GM12878 (cell line): ENCODE measurements around the gene ENTREP3. TPM values are rescaled to one million over a fixed set of nuclear protein-coding genes. Genes with fewer than 3 reads are reported as not detected.

Experiments used
- ATAC-seq: fragments of 200-7000 bp; cut with Tn5 transposase; 3 replicates; pipeline ENCODE4 v1.9.1; 2020; ENCODE audit warnings: mild to moderate bottlenecking, moderate library complexity
- BruUV-seq: library from RNA; stranded (reverse); fragments of 400-500 nt; replicated peaks from 2 replicates; lab custom pipeline; 2021; lab: Mats Ljungman, UMichigan
- CTCF ChIA-PET: fragments of 300-600 bp; sonication (Branson Sonifier 250); formaldehyde crosslinking; extraction: SDS; loops from one replicate; lab custom pipeline; 2021; ENCODE audit warnings: inconsistent platforms; lab: Yijun Ruan, JAX
- POLR2A ChIA-PET: fragments of 350-600 bp; formaldehyde crosslinking; extraction: SDS; loops from one replicate; lab custom pipeline; 2021; ENCODE audit warnings: inconsistent platforms; lab: Charles Lee
- RAD21 ChIA-PET: fragments of 300-600 bp; sonication (Branson Sonifier 250); formaldehyde crosslinking; loops from one replicate; lab custom pipeline; 2023; ENCODE audit warnings: antibody characterized with exemption; ENCODE audit not compliant: unreplicated experiment; lab: Charles Lee
- SMC1A ChIA-PET: fragments of 300-600 bp; sonication (Branson Sonifier 250); formaldehyde crosslinking; loops from one replicate; lab custom pipeline; 2023; ENCODE audit not compliant: unreplicated experiment, uncharacterized antibody; lab: Charles Lee
- DNase-seq: peaks from one replicate; pipeline ENCODE4 v3.0.0-alpha.2; 2011; ENCODE audit warnings: low read depth, low spot score
- FAIRE-seq: peaks from 3 replicates; lab custom pipeline; 2011; peaks lifted over from hg19 to GRCh38; lab: Jason Lieb, UNC
- H2AFZ ChIP-seq: 2 replicates; pipeline ENCODE4 v1.6.0; 2011; ENCODE audit warnings: low read depth, low read length, control low read depth; ENCODE audit not compliant: control insufficient read depth
- H3K27ac ChIP-seq: 2 replicates; pipeline ENCODE4 v1.5.1; 2011; ENCODE audit warnings: control low read depth; ENCODE audit not compliant: control insufficient read depth, insufficient read depth
- H3K27me3 ChIP-seq, 2 experiments: replicated peaks in 1 of 2; 2 replicates each; pipeline versions ENCODE4 v1.6.0 to v1.6.1; 2011; ENCODE audit warnings: low read length in 1 of 2; ENCODE audit not compliant: control insufficient read depth in 2 of 2, insufficient read depth in 2 of 2
- H3K36me3 ChIP-seq, 2 experiments: 2 replicates each; pipeline ENCODE4 v1.5.1; 2011; ENCODE audit warnings: low read length in 1 of 2; ENCODE audit not compliant: control insufficient read depth in 2 of 2, insufficient read depth in 2 of 2
- H3K4me1 ChIP-seq: 2 replicates; pipeline ENCODE4 v1.6.1; 2011; ENCODE audit warnings: mild to moderate bottlenecking, low read length, moderate library complexity, mixed read lengths; ENCODE audit not compliant: control insufficient read depth, insufficient read depth
- H3K4me2 ChIP-seq: 2 replicates; pipeline ENCODE4 v1.6.0; 2011; ENCODE audit warnings: control low read depth; ENCODE audit not compliant: control insufficient read depth, insufficient read depth
- H3K4me3 ChIP-seq: fragments of 200-600 bp; sonication (generic); 2 replicates; pipeline ENCODE4 v1.5.1; 2016
- H3K79me2 ChIP-seq: 2 replicates; pipeline ENCODE4 v1.6.0; 2011; ENCODE audit warnings: low read length; ENCODE audit not compliant: control insufficient read depth, insufficient read depth
- H3K9ac ChIP-seq: 2 replicates; pipeline ENCODE4 v1.8.0; 2011; ENCODE audit warnings: low read length, control low read depth, mixed read lengths; ENCODE audit not compliant: control insufficient read depth, insufficient read depth
- H3K9me3 ChIP-seq: replicated peaks from 3 replicates; pipeline ENCODE4 v1.5.1; 2011; ENCODE audit warnings: mild to moderate bottlenecking, low read length; ENCODE audit not compliant: control insufficient read depth, insufficient read depth
- H4K20me1 ChIP-seq: 2 replicates; pipeline ENCODE4 v1.6.0; 2011; ENCODE audit not compliant: control insufficient read depth, insufficient read depth
- EED ChIP-seq: sonication (generic); IDR thresholded peaks from 2 replicates; pipeline ENCODE4 v1.6.1; 2016; ENCODE audit warnings: antibody characterized with exemption, low read depth
- GABPA ChIP-seq: IDR thresholded peaks from 2 replicates; pipeline ENCODE4 v1.6.1; 2014; ENCODE audit warnings: antibody characterized with exemption, low read depth, mild to moderate bottlenecking, inconsistent platforms
- IRF3 ChIP-seq: fragments of 450-650 bp; IDR thresholded peaks from 2 replicates; pipeline ENCODE4 v1.6.1; 2014; ENCODE audit warnings: mild to moderate bottlenecking
- RAD51 ChIP-seq: fragments of 450-650 bp; IDR thresholded peaks from 2 replicates; pipeline ENCODE4 v1.6.1; 2016; ENCODE audit warnings: moderate library complexity, mild to moderate bottlenecking, inconsistent platforms
- SMAD5 ChIP-seq: IDR thresholded peaks from 2 replicates; pipeline ENCODE4 v1.6.1; 2016; ENCODE audit warnings: antibody characterized with exemption, low read depth
- TCF12 ChIP-seq: IDR thresholded peaks from 2 replicates; pipeline ENCODE4 v1.6.1; 2011; ENCODE audit warnings: low read depth, mild to moderate bottlenecking, low read length
- ZBTB11 ChIP-seq: fragments of 450-650 bp; formaldehyde crosslinking; IDR thresholded peaks from 2 replicates; pipeline ENCODE4 v1.5.0; 2022; ENCODE audit warnings: mild to moderate bottlenecking, missing genetic modification characterization
- ZNF274 ChIP-seq: IDR thresholded peaks from one replicate; pipeline ENCODE4 v1.8.0; 2011; ENCODE audit not compliant: insufficient read length, insufficient read depth
- WGBS: methylation state at CpG from one replicate; pipeline ENCODE4 v1.1.6; 2016; ENCODE audit warnings: low lambda C conversion rate; ENCODE audit not compliant: insufficient replicate concordance, insufficient coverage; ENCODE audit errors: missing lambda C conversion rate; 5-methylcytosine and 5-hydroxymethylcytosine counted together
- in situ Hi-C: fragments of 300-500 bp; cut with MboI; formaldehyde crosslinking; loops from 9 replicates; pipeline ENCODE4 v1.14.3; 2018; ENCODE audit warnings: mixed read lengths
- intact Hi-C: fragments of 100-400 bp; cut with micrococcal nuclease; formaldehyde crosslinking; loops from one replicate; pipeline ENCODE4 v1.14.2; 2022; ENCODE audit not compliant: unreplicated experiment
- polyA plus RNA-seq, 11 experiments: library from polyadenylated mRNA; depleted of rRNA in 4 of 11; unstranded in 6 of 11; stranded (reverse) in 5 of 11; fragments of >200 nt; fragmentation: Nextera tagmentation in 4 of 11; fragmentation: Illumina TruSeq in 1 of 11; extraction: Ambion mirVana in 4 of 11; extraction: Trizol in 1 of 11; gene quantifications; 1 replicate in 1 of 11; 2 replicates in 10 of 11; pipeline versions ENCODE4 v1.2.1 to v1.2.3, GENCODE V29; 2011 to 2016; ENCODE audit warnings: inconsistent platforms in 2 of 11, missing spikeins in 2 of 11, low read depth in 1 of 11
- total RNA-seq, 4 experiments: library from RNA; depleted of rRNA in 3 of 4; stranded (reverse); fragments of >200 nt in 3 of 4; fragmentation: Illumina TruSeq in 1 of 4; extraction: Trizol in 1 of 4; gene quantifications; 2 replicates each; pipeline versions ENCODE4 v1.2.1 to v1.2.3, GENCODE V29; 2013 to 2021
- TF ChIP-seq, protein P1 (sequence below): fragments of 450-650 bp; IDR thresholded peaks from 2 replicates; pipeline ENCODE4 v1.6.1; 2016; ENCODE audit warnings: mild to moderate bottlenecking
- TF ChIP-seq, protein P2 (sequence below): fragments of 450-650 bp; IDR thresholded peaks from 2 replicates; pipeline ENCODE4 v1.6.1; 2017; ENCODE audit warnings: mild to moderate bottlenecking, low read depth, inconsistent platforms; ENCODE audit not compliant: poor library complexity, severe bottlenecking
- TF ChIP-seq, protein P3 (sequence below): fragments of 450-650 bp; IDR thresholded peaks from 2 replicates; pipeline ENCODE4 v1.6.1; 2017; ENCODE audit warnings: low read depth, mild to moderate bottlenecking, moderate library complexity

The ENTREP3 gene
- total and polyA plus RNA-seq, 10 of the 15 experiments (the other 5 are each of a cell fraction or from before 2014, with no cell fraction given): 1.7 to 31.8 (median 3.9) TPM

DNA sequence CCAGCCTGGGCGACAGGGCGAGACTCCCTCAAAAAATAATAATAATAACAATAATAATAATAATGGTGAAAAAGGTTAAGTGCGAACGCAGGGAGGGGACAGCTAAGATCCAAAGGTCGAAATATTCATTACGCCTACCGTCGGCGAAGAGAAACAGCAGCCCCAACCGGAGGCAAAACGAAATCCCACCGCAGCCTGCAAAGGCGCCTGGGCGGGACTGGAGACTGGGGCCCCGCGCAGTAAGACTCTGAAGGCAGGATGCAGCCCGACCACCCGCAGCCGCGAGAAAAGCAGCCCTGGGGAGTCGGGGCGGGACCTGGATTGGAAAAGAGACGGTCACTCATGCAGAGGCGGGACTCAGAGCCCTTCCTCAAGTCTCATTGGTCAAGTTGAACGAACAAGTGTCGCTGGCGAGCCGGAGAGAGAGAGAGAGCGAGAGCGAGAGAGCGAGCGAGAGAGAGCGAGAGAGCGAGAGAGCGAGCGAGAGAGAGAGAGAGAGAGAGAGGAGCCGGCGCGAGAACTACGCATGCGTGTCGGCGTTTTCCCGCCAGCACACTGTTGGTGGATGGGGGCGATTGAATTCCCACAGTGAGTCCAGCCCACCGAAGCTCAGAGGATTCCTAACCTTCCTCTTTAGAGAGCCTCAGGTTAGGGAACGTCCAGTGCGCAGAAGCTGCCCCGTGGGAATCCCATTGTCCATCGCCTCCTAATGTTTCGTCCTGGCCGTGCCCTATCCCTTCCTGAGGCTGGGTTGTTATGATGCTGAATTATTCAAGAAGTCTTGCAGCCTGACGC lies 10.7 kb downstream of the ENTREP3 start:
- 2% methylated on average over 53 of the region's 53 CpGs for WGBS
- CTCF ChIA-PET: interaction anchor here (0.6 to 5.5 kb wide), 11 partner anchors 19 to 273 kb away, joined by 3 to 26 read pairs (median 5); partner anchors contain the start of genes KRTCAP2, MTX1 and THBS3
- TF ChIP-seq GABPA (no peak; the same call in 1 of the 2 replicates), RAD51 (peak; percentile 80), SMAD5 (peak; percentile 86), TCF12 (peak; percentile 81), ZBTB11 (no peak), IRF3 (peak; percentile 74), EED (peak; percentile 86), ZNF274 (no peak)
- TF ChIP-seq, protein P1, sequence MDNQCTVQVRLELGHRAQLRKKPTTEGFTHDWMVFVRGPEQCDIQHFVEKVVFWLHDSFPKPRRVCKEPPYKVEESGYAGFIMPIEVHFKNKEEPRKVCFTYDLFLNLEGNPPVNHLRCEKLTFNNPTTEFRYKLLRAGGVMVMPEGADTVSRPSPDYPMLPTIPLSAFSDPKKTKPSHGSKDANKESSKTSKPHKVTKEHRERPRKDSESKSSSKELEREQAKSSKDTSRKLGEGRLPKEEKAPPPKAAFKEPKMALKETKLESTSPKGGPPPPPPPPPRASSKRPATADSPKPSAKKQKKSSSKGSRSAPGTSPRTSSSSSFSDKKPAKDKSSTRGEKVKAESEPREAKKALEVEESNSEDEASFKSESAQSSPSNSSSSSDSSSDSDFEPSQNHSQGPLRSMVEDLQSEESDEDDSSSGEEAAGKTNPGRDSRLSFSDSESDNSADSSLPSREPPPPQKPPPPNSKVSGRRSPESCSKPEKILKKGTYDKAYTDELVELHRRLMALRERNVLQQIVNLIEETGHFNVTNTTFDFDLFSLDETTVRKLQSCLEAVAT: peak; percentile 96
- TF ChIP-seq, protein P2, sequence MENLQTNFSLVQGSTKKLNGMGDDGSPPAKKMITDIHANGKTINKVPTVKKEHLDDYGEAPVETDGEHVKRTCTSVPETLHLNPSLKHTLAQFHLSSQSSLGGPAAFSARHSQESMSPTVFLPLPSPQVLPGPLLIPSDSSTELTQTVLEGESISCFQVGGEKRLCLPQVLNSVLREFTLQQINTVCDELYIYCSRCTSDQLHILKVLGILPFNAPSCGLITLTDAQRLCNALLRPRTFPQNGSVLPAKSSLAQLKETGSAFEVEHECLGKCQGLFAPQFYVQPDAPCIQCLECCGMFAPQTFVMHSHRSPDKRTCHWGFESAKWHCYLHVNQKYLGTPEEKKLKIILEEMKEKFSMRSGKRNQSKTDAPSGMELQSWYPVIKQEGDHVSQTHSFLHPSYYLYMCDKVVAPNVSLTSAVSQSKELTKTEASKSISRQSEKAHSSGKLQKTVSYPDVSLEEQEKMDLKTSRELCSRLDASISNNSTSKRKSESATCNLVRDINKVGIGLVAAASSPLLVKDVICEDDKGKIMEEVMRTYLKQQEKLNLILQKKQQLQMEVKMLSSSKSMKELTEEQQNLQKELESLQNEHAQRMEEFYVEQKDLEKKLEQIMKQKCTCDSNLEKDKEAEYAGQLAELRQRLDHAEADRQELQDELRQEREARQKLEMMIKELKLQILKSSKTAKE: peak; percentile 96
- TF ChIP-seq, protein P3, sequence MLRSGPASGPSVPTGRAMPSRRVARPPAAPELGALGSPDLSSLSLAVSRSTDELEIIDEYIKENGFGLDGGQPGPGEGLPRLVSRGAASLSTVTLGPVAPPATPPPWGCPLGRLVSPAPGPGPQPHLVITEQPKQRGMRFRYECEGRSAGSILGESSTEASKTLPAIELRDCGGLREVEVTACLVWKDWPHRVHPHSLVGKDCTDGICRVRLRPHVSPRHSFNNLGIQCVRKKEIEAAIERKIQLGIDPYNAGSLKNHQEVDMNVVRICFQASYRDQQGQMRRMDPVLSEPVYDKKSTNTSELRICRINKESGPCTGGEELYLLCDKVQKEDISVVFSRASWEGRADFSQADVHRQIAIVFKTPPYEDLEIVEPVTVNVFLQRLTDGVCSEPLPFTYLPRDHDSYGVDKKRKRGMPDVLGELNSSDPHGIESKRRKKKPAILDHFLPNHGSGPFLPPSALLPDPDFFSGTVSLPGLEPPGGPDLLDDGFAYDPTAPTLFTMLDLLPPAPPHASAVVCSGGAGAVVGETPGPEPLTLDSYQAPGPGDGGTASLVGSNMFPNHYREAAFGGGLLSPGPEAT: peak; percentile 84

More for the DNA sequence above, 10.7 kb downstream of the ENTREP3 start:
- Histone ChIP-seq H3K4me2 (peak overlapping the region; percentile 85), H3K27me3 (no peaks in the 10 kb centered on the region), H2AFZ (peak overlapping the region; percentile 97), H3K79me2 (peaks cover 13% of the 10 kb centered on the region), H3K4me1 (peaks cover 14% of the 10 kb centered on the region), H3K27ac (peak overlapping the region; percentile 79), H3K4me3 (peak overlapping the region; percentile 74), H3K9ac (peak overlapping the region; percentile 86), H3K36me3 (no peaks in the 10 kb centered on the region), H3K9me3 (no peaks in the 10 kb centered on the region), H4K20me1 (no peaks in the 10 kb centered on the region)
- ChIA-PET POLR2A (interaction anchor here (0.6 to 2.6 kb wide), 15 partner anchors 11 to 816 kb away, joined by 3 to 12 read pairs (median 5); partner anchors contain the start of genes CLK2, ENTREP3, KRTCAP2 and SCAMP3), SMC1A (interaction anchor here (1.6 to 2.4 kb wide), 4 partner anchors 18 to 79 kb away, joined by 3 to 9 read pairs (median 6); partner anchors contain the start of genes MTX1 and THBS3), RAD21 (interaction anchor here (0.5 to 2.0 kb wide), 7 partner anchors 7 to 404 kb away, joined by 3 to 5 read pairs (median 4); no protein-coding TSS in a partner anchor)
- FAIRE-seq: peak; percentile 82
- in situ Hi-C loops (no loop called here), intact Hi-C loops (loop anchor here (5.0 kb wide), 1 partner anchor 37 kb away; the partner anchor contains the start of genes MTX1 and THBS3)
- BruUV-seq: TSS peak; percentile 96
- DNase-seq: peak; percentile 93
- ATAC-seq: peak; percentile 97
